ENCODE measurements around the gene TSHZ2.

Gene TSHZ2

GRCh38 chr20:53330601-53331140 is 358.5 kb downstream of the TSHZ2 start:
- no peak for DNase-seq

DNA sequence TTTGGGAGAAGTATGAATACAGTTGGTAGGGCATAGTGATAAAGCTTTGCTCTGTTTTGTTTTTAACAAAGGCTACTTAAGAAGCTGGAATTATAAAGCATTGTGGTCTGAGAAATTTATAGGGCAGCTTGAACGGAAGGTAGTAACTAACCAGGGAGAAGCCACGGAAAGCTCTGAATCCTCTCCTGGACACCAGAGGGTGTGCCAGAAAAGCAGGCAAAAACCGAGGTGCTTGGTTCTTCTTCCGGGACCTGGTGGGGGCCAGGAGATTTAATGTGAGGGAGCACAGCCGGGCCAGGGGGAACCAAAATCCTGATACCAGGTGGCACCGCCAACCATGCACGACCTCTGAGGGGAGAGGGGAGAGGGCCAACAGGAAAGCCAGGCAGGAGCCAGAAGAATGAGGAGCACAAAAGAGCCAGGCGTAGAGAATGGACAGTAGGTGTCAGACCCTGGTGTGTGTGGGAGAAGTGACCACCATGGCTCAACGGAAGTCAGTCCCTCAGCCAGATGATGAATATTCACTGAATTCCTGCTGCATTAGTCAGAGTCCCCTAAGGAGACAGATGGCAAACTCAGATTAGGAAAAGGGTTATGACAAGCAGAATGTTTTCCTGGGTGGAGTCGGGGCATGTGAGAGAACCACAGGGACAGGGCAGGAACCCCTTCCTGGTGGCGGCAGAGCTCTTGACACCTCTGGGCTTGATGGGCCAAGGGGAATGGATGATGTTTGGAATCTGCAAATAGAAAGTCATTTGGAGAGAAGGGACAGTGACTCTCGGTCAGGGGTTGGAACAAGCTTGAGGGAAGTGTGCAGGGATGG is 359.2 kb downstream of the TSHZ2 start:
- no peak for DNase-seq

GRCh38 chr20:53332022-53332837 is 360.1 kb downstream of the TSHZ2 start:
- no peak for DNase-seq

DNA sequence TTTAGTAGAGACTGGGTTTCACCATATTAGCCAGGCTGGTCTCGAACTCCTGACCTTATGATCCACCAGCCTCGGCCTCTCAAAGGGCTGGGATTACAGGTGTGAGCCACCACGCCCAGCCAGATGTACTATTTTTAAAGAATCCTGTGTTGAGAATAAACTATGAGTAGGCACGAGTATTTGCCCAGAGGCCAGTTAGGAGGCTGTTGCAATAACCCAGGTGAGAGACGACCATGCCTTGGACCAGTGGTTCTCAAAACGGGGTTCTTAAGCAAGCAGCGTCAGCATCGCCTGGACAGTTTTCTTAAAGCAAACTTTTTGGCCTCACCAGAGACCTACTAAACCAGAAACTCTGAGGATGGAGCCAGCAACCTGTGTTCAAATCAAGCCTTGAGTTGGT is 362.7 kb downstream of the TSHZ2 start:
- DNase-seq: no peak

DNA sequence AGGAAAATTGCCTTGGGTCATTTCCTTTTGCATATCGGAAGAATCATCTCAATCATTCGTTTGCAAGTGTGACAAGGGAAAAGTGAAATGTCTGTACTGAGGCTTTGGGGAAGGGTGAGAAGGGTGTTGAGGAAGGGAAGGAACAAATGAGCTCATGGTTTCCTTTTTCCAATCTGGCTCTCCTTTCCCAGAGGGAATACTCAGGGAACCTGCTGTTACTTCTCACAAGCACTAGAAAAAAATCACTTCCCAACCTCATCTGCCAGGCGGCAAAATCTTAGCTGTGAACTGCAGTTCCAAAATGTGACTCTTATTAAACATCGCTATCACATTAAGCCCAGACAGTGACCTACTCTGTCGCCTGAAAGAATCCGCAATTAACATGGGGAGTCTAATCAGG is 363.4 kb downstream of the TSHZ2 start:
- DNase-seq: no peak

- DNase-seq: no peak
Observed at GRCh38 chr20:53336892-53337291, 364.7 kb downstream of the TSHZ2 start.

- DNase-seq: no peak
Observed at GRCh38 chr20:53337390-53338101, 365.4 kb downstream of the TSHZ2 start.

DNA sequence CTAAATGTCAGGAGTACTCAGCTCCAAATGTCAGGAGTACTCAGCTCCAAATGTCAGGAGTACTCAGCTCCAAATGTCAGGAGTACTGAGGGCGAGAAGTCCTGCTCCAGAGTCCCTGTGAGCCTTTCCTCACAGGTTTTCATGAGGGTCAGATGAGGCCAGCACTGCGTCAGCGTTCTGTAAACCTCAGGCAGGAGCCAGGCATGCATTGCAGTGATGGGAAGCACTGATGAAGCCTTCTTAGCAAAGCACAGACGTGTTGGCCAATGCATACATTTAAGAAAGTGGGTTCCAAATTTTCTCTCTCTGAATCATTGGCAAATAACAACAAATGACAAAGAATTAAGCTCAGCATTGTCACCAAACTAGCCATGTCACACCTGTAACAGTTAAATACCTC is 366.6 kb downstream of the TSHZ2 start:
- no peak for DNase-seq

- no peak for DNase-seq
Observed at GRCh38 chr20:53342429-53342828, 370.3 kb downstream of the TSHZ2 start.

- no peak for DNase-seq
Observed at GRCh38 chr20:53343448-53343847, 371.3 kb downstream of the TSHZ2 start.

GRCh38 chr20:53344891-53345290 is 372.7 kb downstream of the TSHZ2 start:
- DNase-seq: no peak

DNA sequence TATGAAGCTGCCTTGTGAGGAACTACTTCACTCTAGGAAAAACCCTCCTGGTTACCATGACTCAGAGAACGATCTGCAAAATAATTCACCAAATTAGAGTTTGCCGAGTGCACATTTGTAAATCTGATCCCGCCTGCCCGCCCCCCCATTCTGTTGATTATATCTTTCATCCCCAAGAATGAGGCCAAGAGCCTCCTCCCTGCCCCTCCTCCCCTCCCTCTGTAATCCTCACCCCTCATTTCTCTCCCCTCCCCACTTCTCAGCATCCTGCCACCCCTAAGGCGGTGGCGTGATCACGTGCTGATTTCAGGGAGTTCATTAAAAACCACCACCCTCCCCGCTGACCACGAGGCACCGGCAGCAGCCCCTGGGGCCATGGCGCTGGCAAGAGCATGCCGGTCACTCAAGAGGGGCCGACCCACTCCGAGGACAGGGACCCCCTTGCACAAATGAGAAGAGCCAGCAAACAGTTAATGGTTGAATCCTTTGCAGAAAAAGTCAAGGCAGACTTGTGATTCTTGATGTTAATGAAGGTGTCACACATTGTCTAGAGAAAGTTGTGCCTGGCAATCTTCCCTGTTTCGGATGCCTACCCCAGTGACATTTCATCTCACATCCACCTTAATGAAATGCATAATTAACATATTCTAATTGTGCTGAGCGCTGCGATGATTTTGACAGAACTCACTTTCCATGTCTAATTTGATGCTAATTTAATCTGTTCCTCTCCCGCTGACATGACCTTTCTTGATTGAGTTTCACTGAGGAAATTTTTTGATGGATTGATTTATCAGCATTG is 373.6 kb downstream of the TSHZ2 start:
- DNase-seq: no peak

- DNase-seq: no peak
Observed at GRCh38 chr20:53346335-53346648, 374.1 kb downstream of the TSHZ2 start.

DNA sequence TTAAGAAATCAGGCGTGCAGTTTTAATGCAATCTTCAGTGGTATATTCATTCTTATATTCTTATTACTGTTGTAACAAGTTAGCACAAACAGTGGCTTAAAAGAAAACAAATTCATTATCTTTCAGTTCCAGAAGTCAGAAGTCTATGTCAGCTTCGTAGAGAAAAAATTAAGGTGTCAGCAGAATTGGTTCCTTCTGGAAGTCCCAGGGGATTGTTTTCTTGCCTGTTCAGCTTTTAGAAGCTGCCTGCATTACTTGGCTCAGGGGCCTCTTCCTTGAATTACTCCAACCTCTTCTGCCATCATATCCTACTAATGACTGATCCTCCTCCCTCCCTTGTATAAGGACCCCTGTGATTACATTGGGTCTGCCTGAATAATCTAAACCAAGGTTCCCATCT is 377.6 kb downstream of the TSHZ2 start:
- no peak for DNase-seq

- no peak for DNase-seq
Observed at GRCh38 chr20:53352727-53353440, 380.7 kb downstream of the TSHZ2 start.

- no peak for DNase-seq
Observed at GRCh38 chr20:53354314-53354713, 382.2 kb downstream of the TSHZ2 start.

GRCh38 chr20:53355790-53356189 is 383.6 kb downstream of the TSHZ2 start:
- DNase-seq: no peak

DNA sequence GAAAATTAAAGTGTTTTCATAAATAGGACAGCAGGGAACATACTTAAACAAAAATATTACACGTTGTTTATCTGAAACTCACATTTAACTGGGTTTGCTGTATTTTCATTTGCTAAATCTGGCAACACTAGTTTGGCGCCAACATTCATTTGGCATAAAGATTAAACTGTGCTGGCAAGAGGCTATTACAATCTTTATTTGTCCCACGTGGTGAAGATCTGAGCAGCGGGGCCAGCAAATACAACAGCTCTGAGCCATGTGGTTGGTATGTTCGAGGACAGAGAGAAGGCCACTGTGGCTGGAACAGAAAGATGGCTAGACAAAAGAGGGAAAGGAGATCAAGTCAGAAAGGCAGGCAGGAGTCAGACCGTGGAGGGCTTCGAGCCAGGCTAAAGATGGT is 387.3 kb downstream of the TSHZ2 start:
- no peak for DNase-seq

GRCh38 chr20:53360852-53361251 is 388.7 kb downstream of the TSHZ2 start:
- no peak for DNase-seq

DNA sequence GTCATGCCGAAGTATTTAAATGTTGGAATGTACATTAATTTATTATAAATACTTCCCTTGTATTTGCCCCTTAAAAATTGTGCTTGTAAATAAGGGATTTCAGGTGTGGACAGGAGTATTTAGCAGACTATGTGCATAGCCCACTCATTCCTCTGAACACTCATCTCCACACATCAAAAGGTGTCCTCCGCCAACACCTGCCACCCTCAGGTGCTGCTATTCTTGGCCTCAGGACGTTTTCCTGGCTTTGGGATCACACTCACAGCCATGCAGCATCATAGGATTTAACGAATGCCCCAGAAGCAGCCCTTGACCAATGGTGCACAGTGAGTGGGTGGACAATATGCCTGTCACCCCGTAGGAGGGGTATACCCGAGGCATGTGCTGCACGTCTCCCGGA is 390.6 kb downstream of the TSHZ2 start:
- DNase-seq: no peak

DNA sequence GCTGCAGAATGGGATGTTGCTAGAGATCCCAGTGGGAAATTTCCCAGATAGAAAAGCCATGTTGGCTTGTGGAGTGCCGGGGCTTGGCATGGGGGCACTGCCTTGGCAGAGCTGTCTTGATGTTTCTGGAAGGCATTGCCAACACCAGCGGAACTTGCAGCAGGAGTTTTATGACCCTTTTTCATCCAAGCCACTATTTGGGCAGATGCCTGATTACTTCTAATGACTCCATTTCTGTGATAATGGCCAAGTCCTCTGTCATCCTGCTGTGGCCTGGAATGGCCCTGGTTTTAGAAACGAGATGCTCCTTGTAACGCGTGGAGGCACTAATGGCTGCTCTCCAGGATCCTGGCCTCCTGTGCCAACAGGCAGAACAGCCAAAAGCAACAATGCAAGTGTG is 392.5 kb downstream of the TSHZ2 start:
- no peak for DNase-seq

GRCh38 chr20:53365076-53365475 is 392.9 kb downstream of the TSHZ2 start:
- DNase-seq: no peak

Measured in NCI-H1436 (cell line).